ENCODE measurements around the gene S100A10. TPM values are rescaled to one million over a fixed set of nuclear protein-coding genes. Genes with fewer than 3 reads are reported as not detected.

The S100A10 gene
- total and polyA plus RNA-seq, 2 of the 4 experiments (the other 2 are of a cell fraction), result 86.0 to 277 TPM

Other genes with a start within 250 kb of the S100A10 start
- 65.4 and 85.8 TPM in 2 replicates for gene MRPL9, start 230.4 kb downstream of the S100A10 start, total RNA-seq (2012; rRNA removed)
- 77.3 and 87.5 TPM in 2 replicates for gene MRPL9, start 230.4 kb downstream of the S100A10 start, polyA plus RNA-seq (2012; rRNA removed)
- gene TDRKH, start 203.4 kb downstream of the S100A10 start, total RNA-seq (2012; rRNA removed), result 2.2 TPM in 2 replicates
- 0.86 and 1.2 TPM in 2 replicates for gene TDRKH, start 203.4 kb downstream of the S100A10 start, polyA plus RNA-seq (2012; rRNA removed)
- not detected in 2 replicates for gene LINGO4, start 188.4 kb downstream of the S100A10 start, total RNA-seq (2012; rRNA removed)
- gene LINGO4, start 188.4 kb downstream of the S100A10 start, polyA plus RNA-seq (2012; rRNA removed), result not detected in 2 replicates
- gene RORC, start 162.1 kb downstream of the S100A10 start, total RNA-seq (2012; rRNA removed), result not detected in 2 replicates
- gene RORC, start 162.1 kb downstream of the S100A10 start, polyA plus RNA-seq (2012; rRNA removed), result not detected in 2 replicates
- gene C2CD4D, start 154.0 kb downstream of the S100A10 start, total RNA-seq (2012; rRNA removed), result not detected in 2 replicates
- gene C2CD4D, start 154.0 kb downstream of the S100A10 start, polyA plus RNA-seq (2012; rRNA removed), result not detected in 2 replicates
- not detected in 2 replicates for gene THEM5, start 140.1 kb downstream of the S100A10 start, total RNA-seq (2012; rRNA removed)
- gene THEM5, start 140.1 kb downstream of the S100A10 start, polyA plus RNA-seq (2012; rRNA removed), result not detected in 2 replicates
- 7.3 and 8.3 TPM in 2 replicates for gene THEM4, start 84.3 kb downstream of the S100A10 start, total RNA-seq (2012; rRNA removed)
- gene THEM4, start 84.3 kb downstream of the S100A10 start, polyA plus RNA-seq (2012; rRNA removed), result 12.2 and 15.7 TPM in 2 replicates
- gene S100A11, start 43.1 kb upstream of the S100A10 start, total RNA-seq (2012; rRNA removed), result 117 and 167 TPM in 2 replicates
- gene S100A11, start 43.1 kb upstream of the S100A10 start, polyA plus RNA-seq (2012; rRNA removed), result 1,354 and 1,402 TPM in 2 replicates
- gene TCHHL1, start 95.2 kb upstream of the S100A10 start, total RNA-seq (2012; rRNA removed), result not detected in 2 replicates
- not detected in 2 replicates for gene TCHHL1, start 95.2 kb upstream of the S100A10 start, polyA plus RNA-seq (2012; rRNA removed)
- not detected in 2 replicates for gene TCHH, start 121.6 kb upstream of the S100A10 start, total RNA-seq (2012; rRNA removed)
- not detected in 2 replicates for gene TCHH, start 121.6 kb upstream of the S100A10 start, polyA plus RNA-seq (2012; rRNA removed)
- gene RPTN, start 165.4 kb upstream of the S100A10 start, total RNA-seq (2012; rRNA removed), result not detected in 2 replicates
- gene RPTN, start 165.4 kb upstream of the S100A10 start, polyA plus RNA-seq (2012; rRNA removed), result not detected in 2 replicates
- not detected in 2 replicates for gene HRNR, start 230.3 kb upstream of the S100A10 start, total RNA-seq (2012; rRNA removed)
- gene HRNR, start 230.3 kb upstream of the S100A10 start, polyA plus RNA-seq (2012; rRNA removed), result under 0.01 TPM in 1 of 2 replicates, not detected in the other

Measured in IMR-90 (cell line).